Measurements from ENCODE around the gene ABCA7. TPM values are rescaled to one million over a fixed set of nuclear protein-coding genes. Genes with fewer than 3 reads are reported as not detected.

ABCA7 gene
- total and polyA plus RNA-seq, 2 of the 13 experiments (the other 11 are each of a cell fraction or from before 2014, with no cell fraction given): 4.4 to 32.4 TPM

- TF ChIP-seq, protein P1, sequence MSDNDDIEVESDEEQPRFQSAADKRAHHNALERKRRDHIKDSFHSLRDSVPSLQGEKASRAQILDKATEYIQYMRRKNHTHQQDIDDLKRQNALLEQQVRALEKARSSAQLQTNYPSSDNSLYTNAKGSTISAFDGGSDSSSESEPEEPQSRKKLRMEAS (IDR thresholded peaks at IDR 0.05): no peak
- TF ChIP-seq ZNF431 (CRISPR knock-in tag; IDR thresholded peaks at IDR 0.05; ENCODE audit: borderline replicate concordance, low read depth) (no peak), E2F2 (CRISPR knock-in tag; IDR thresholded peaks at IDR 0.05; ENCODE audit: borderline replicate concordance) (no peak), ZFP36 (IDR thresholded peaks at IDR 0.05; ENCODE audit: borderline replicate concordance, low read depth, low read length, partially characterized antibody) (peak; percentile 57), ZNF768 (CRISPR knock-in tag; IDR thresholded peaks at IDR 0.05) (0 out of 2 replicates have a peak, but pooled peaks have one; percentile 16), ZNF687 (CRISPR knock-in tag; IDR thresholded peaks at IDR 0.05) (0 out of 2 replicates have a peak, but pooled peaks have one; percentile 20), ZFX (CRISPR knock-in tag; IDR thresholded peaks at IDR 0.05; ENCODE audit: low read depth) (0 out of 2 replicates have a peak, but pooled peaks have one; percentile 16)
- TF ChIP-seq, protein P2, sequence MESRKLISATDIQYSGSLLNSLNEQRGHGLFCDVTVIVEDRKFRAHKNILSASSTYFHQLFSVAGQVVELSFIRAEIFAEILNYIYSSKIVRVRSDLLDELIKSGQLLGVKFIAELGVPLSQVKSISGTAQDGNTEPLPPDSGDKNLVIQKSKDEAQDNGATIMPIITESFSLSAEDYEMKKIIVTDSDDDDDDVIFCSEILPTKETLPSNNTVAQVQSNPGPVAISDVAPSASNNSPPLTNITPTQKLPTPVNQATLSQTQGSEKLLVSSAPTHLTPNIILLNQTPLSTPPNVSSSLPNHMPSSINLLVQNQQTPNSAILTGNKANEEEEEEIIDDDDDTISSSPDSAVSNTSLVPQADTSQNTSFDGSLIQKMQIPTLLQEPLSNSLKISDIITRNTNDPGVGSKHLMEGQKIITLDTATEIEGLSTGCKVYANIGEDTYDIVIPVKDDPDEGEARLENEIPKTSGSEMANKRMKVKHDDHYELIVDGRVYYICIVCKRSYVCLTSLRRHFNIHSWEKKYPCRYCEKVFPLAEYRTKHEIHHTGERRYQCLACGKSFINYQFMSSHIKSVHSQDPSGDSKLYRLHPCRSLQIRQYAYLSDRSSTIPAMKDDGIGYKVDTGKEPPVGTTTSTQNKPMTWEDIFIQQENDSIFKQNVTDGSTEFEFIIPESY (CRISPR knock-in tag; IDR thresholded peaks at IDR 0.05): peak; percentile 10; the same call in 1 of the 2 replicates
- no peak overlapping the region for H2AFZ ChIP-seq (ENCODE audit: low read length)
- 96% methylated on average over 28 of the region's 31 CpGs for WGBS (ENCODE audit: low lambda C conversion rate)
- DNase-seq (ENCODE audit: low spot score) (no peak), FAIRE-seq (no peak), ATAC-seq (no peak)
- no TSS peak for BruUV-seq (replicated peaks)
- H3K9ac ChIP-seq (ENCODE audit: insufficient read depth, low read depth, low read length): no peak overlapping the region
- no peaks in the 10 kb centered on the region for H3K9me3 ChIP-seq (ENCODE audit: low read length)
- POLR2A ChIA-PET: interaction anchor here (0.9 kb wide), 1 partner anchor 51 kb away, joined by 3 read pairs; the partner anchor contains the start of gene GPX4
- H3K4me3 ChIP-seq (replicated peaks in 1 of 3; ENCODE audit: insufficient read depth in 1 of 3, low read depth in 2 of 3, low read length in 3 of 3): no peak overlapping the region
- H3K4me1 ChIP-seq (ENCODE audit: insufficient read depth, low read length): peaks cover 24% of the 10 kb centered on the region
- CTCF ChIA-PET (ENCODE audit: low intra/inter-chr PET ratio, low total read pairs): no interaction called here
- in situ Hi-C loops (cut with HindIII; ENCODE audit: extremely low pct_ligation_motif_present, low pct_unique_long_range_greater_than_20kb) (no loop called here), intact Hi-C loops (cut with micrococcal nuclease; ENCODE audit: unreplicated experiment) (loop anchor here (10.0 kb wide), 1 partner anchor 51 kb away; the partner anchor contains the start of gene GPX4)
- H3K36me3 ChIP-seq (replicated peaks in 1 of 2; ENCODE audit: control insufficient read depth in 1 of 2, insufficient read depth in 2 of 2, low read length in 2 of 2): peaks cover 9 to 33% of the 10 kb centered on the region in 2 experiments; a peak in 4 of 5 replicates
- no peaks in the 10 kb centered on the region for H3K79me2 ChIP-seq (ENCODE audit: insufficient read depth, low read length)
- H3K4me2 ChIP-seq (ENCODE audit: low read depth, low read length): no peak overlapping the region
- no peaks in the 10 kb centered on the region for H4K20me1 ChIP-seq (ENCODE audit: insufficient read depth, low read length)
- no peak overlapping the region for H3K27ac ChIP-seq (ENCODE audit: extremely low read length, insufficient read depth, low read length)
- no peaks in the 10 kb centered on the region for H3K27me3 ChIP-seq (ENCODE audit: control insufficient read depth in 1 of 2, insufficient read depth in 2 of 2, low read length in 2 of 2)
These were observed 13.5 kb downstream of the ABCA7 start for GRCh38 chr19:1053176-1054101.

Data from HepG2 (cell line).